Measurements from ENCODE around the gene RBFOX1.

Gene RBFOX1

DNA sequence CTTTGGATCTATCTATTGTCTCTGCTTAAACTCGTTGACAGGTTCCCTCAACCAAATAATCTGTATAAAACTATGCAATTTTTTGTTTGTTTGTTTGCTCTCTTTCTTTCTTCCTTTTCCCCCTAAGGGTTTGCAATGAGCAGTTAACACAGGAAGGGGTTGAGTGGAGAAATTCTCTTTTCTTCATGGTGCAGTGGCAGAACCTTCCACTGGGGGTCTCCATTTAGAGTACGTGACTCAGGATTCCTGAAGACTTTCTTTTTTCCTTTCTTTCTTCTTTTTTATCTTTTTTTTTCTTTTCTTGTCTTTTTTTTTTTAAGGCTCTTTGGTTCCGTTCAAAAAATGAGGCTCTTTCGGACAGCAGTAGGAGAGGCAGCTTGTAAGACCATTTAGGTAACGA, 19.5 kb upstream of the RBFOX1 start:
- Histone ChIP-seq H3K9ac (ENCODE audit: low read depth in 1 of 2, low read length in 2 of 2) (no peak overlapping the region), H3K27me3 (ENCODE audit: control insufficient read depth in 2 of 2, insufficient read depth in 2 of 2, low read length in 2 of 2) (no peaks in the 10 kb centered on the region), H3K36me3 (ENCODE audit: control insufficient read depth in 2 of 2, insufficient read depth in 2 of 2, low read length in 2 of 2) (no peaks in the 10 kb centered on the region), H3K27ac (ENCODE audit: low read depth in 2 of 2, low read length in 2 of 2) (no peak overlapping the region), H3K4me1 (ENCODE audit: control insufficient read depth in 2 of 2, insufficient read depth in 2 of 2, low read length in 2 of 2) (no peaks in the 10 kb centered on the region), H3K4me3 (ENCODE audit: low read length in 2 of 2) (no peak overlapping the region), H3K9me3 (ENCODE audit: control insufficient read depth in 2 of 2, low read length in 2 of 2) (no peaks in the 10 kb centered on the region)

DNA sequence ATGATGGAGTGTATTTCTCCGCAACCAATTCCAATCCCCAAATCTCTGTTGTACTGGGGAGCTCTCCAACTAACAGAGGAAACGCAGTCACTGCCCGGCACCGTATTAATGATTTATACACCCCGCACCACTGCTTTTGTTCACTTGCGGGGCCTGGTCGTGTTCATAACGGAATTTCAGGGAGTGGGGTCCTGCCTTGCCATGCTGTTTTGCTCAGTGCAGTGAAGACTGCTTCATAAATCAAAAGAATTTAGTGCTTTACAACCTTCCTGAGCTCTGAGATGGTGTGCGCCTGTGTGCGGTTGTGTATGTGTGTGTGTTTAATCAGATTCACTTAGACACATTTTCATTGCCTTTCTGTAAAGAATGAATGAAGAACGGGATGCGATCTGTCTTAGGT, 18.5 kb upstream of the RBFOX1 start:
- H3K4me3 ChIP-seq (ENCODE audit: low read length in 2 of 2) = no peak overlapping the region
- H3K27me3 ChIP-seq (ENCODE audit: control insufficient read depth in 2 of 2, insufficient read depth in 2 of 2, low read length in 2 of 2) = no peaks in the 10 kb centered on the region
- H3K4me1 ChIP-seq (ENCODE audit: control insufficient read depth in 2 of 2, insufficient read depth in 2 of 2, low read length in 2 of 2) = no peaks in the 10 kb centered on the region
- no peaks in the 10 kb centered on the region for H3K9me3 ChIP-seq (ENCODE audit: control insufficient read depth in 2 of 2, low read length in 2 of 2)
- H3K36me3 ChIP-seq (ENCODE audit: control insufficient read depth in 2 of 2, insufficient read depth in 2 of 2, low read length in 2 of 2) = no peaks in the 10 kb centered on the region
- no peak overlapping the region for H3K9ac ChIP-seq (ENCODE audit: low read depth in 1 of 2, low read length in 2 of 2)
- no peak overlapping the region for H3K27ac ChIP-seq (ENCODE audit: low read depth in 2 of 2, low read length in 2 of 2)

DNA sequence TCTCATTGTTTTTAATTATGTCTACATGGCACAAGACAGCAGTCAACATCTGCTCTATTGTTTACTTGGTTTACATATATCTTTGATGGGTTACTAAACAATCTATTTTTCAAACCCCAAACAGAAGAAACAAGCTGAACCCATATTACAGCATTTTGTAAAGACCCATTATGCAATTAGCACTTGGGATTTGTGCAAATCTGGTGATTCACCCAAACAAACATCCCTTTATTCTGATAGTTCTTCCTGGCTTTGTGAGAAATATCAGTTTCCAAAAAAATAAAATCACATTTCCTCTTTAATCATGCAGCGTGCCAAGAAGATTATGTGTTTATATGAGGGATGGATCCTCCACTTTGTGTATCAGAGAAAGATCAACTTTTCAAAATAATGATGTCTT, 16.8 kb upstream of the RBFOX1 start:
- Histone ChIP-seq H3K4me3 (ENCODE audit: low read length in 2 of 2) (no peak overlapping the region), H3K36me3 (ENCODE audit: control insufficient read depth in 2 of 2, insufficient read depth in 2 of 2, low read length in 2 of 2) (no peaks in the 10 kb centered on the region), H3K4me1 (ENCODE audit: control insufficient read depth in 2 of 2, insufficient read depth in 2 of 2, low read length in 2 of 2) (no peaks in the 10 kb centered on the region), H3K27ac (ENCODE audit: low read depth in 2 of 2, low read length in 2 of 2) (no peak overlapping the region), H3K9me3 (ENCODE audit: control insufficient read depth in 2 of 2, low read length in 2 of 2) (no peaks in the 10 kb centered on the region), H3K27me3 (ENCODE audit: control insufficient read depth in 2 of 2, insufficient read depth in 2 of 2, low read length in 2 of 2) (no peaks in the 10 kb centered on the region), H3K9ac (ENCODE audit: low read depth in 1 of 2, low read length in 2 of 2) (no peak overlapping the region)

DNA sequence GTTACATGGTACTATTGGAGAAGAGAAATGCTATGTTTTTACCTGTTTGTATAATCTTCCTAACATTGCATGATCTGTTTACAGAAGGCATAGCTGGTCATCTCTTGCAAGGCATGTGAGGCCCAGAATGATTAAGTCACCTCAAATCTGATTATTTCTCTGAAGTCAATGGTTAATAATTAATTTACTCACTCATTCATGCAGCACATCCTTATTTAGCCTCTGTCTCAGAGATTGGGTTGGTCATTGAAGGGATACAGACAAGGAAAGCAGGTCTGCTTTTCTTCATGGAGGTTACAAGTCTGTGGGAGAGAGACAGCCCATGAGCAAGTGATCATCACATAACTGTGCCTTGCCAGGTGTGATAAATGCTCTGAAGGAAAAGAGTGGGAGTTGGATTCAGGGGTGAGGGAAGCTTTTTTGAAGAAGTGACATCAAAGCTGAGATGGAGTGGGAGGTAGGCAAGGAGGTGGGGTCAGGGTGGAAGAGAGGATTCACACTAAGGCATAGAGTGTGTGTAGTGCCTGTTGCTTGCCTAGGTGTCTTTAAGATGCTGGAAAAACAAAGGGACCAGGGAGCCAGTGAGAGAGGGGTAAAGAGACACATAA, 16.3 kb upstream of the RBFOX1 start:
- Histone ChIP-seq H3K27me3 (ENCODE audit: control insufficient read depth in 2 of 2, insufficient read depth in 2 of 2, low read length in 2 of 2) (no peaks in the 10 kb centered on the region), H3K4me3 (ENCODE audit: low read length in 2 of 2) (no peak overlapping the region), H3K36me3 (ENCODE audit: control insufficient read depth in 2 of 2, insufficient read depth in 2 of 2, low read length in 2 of 2) (no peaks in the 10 kb centered on the region), H3K27ac (ENCODE audit: low read depth in 2 of 2, low read length in 2 of 2) (no peak overlapping the region), H3K4me1 (ENCODE audit: control insufficient read depth in 2 of 2, insufficient read depth in 2 of 2, low read length in 2 of 2) (no peaks in the 10 kb centered on the region), H3K9ac (ENCODE audit: low read depth in 1 of 2, low read length in 2 of 2) (no peak overlapping the region), H3K9me3 (ENCODE audit: control insufficient read depth in 2 of 2, low read length in 2 of 2) (no peaks in the 10 kb centered on the region)

DNA sequence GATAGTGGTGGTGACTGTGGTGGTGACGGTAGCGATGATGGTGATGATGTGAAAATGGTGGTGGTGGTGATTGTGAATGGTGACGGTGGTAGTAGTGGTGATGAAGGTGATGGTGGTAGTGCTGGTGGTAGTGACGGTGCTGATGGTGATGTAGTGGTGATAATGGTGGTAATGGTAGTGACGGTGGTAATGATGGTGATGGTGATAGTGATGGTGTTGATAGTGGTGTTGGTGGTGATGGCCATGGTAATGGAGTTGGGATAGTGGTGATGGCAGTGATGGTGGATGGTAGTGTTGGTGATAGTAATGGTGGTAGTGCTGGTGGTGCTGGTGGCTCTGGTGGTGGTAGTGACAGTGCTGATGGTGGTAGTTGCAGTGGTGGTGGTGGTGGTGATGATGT, 14.7 kb upstream of the RBFOX1 start:
- Histone ChIP-seq H3K4me3 (ENCODE audit: low read length in 2 of 2) (no peak overlapping the region), H3K36me3 (ENCODE audit: control insufficient read depth in 2 of 2, insufficient read depth in 2 of 2, low read length in 2 of 2) (no peaks in the 10 kb centered on the region), H3K27me3 (ENCODE audit: control insufficient read depth in 2 of 2, insufficient read depth in 2 of 2, low read length in 2 of 2) (no peaks in the 10 kb centered on the region), H3K9ac (ENCODE audit: low read depth in 1 of 2, low read length in 2 of 2) (no peak overlapping the region), H3K4me1 (ENCODE audit: control insufficient read depth in 2 of 2, insufficient read depth in 2 of 2, low read length in 2 of 2) (no peaks in the 10 kb centered on the region), H3K9me3 (ENCODE audit: control insufficient read depth in 2 of 2, low read length in 2 of 2) (no peaks in the 10 kb centered on the region), H3K27ac (ENCODE audit: low read depth in 2 of 2, low read length in 2 of 2) (no peak overlapping the region)

DNA sequence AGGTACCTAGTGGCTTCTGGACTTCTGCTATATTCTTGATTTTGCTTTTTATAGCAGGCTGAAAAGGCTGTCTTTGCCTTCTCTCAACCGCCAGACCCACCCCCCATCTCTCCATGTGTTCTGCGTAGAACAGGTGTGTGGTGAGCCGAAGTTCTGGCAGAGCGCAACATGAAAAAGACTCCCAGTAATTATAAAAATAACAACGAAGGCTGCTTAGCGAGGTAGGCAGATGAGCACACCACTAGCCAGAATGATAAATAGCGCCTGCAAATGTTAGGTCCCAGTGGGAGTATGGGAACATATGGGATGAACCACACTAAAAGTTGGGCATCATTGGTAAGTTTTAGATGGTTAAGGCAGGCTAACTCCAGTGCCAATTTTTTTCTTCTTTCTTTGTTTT, 14.0 kb upstream of the RBFOX1 start:
- Histone ChIP-seq H3K4me1 (ENCODE audit: control insufficient read depth in 2 of 2, insufficient read depth in 2 of 2, low read length in 2 of 2) (no peaks in the 10 kb centered on the region), H3K27me3 (ENCODE audit: control insufficient read depth in 2 of 2, insufficient read depth in 2 of 2, low read length in 2 of 2) (no peaks in the 10 kb centered on the region), H3K36me3 (ENCODE audit: control insufficient read depth in 2 of 2, insufficient read depth in 2 of 2, low read length in 2 of 2) (no peaks in the 10 kb centered on the region), H3K9ac (ENCODE audit: low read depth in 1 of 2, low read length in 2 of 2) (no peak overlapping the region), H3K9me3 (ENCODE audit: control insufficient read depth in 2 of 2, low read length in 2 of 2) (no peaks in the 10 kb centered on the region), H3K27ac (ENCODE audit: low read depth in 2 of 2, low read length in 2 of 2) (no peak overlapping the region), H3K4me3 (ENCODE audit: low read length in 2 of 2) (no peak overlapping the region)

DNA sequence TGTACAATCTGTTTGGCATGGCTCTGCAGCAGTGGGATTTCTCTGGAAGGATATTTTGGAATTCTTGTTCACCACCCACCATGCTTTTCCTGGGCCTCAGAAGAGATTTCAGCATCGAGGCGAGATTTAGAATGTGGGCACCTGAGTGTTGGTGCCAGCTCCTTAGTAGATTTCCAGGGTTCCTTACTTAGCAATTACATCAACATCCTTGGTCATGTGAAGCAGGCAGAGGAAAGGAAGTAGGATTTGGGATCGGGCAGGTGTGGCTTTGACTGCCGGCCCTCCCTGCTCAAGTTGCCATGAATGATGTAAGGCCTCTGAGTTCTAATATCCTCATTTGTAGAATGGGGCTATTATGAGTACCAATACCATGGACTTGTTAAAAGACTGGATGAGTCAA, 13.1 kb upstream of the RBFOX1 start:
- H3K36me3 ChIP-seq (ENCODE audit: control insufficient read depth in 2 of 2, insufficient read depth in 2 of 2, low read length in 2 of 2) = no peaks in the 10 kb centered on the region
- no peaks in the 10 kb centered on the region for H3K27me3 ChIP-seq (ENCODE audit: control insufficient read depth in 2 of 2, insufficient read depth in 2 of 2, low read length in 2 of 2)
- H3K27ac ChIP-seq (ENCODE audit: low read depth in 2 of 2, low read length in 2 of 2) = no peak overlapping the region
- no peak overlapping the region for H3K4me3 ChIP-seq (ENCODE audit: low read length in 2 of 2)
- H3K4me1 ChIP-seq (ENCODE audit: control insufficient read depth in 2 of 2, insufficient read depth in 2 of 2, low read length in 2 of 2) = no peaks in the 10 kb centered on the region
- H3K9ac ChIP-seq (ENCODE audit: low read depth in 1 of 2, low read length in 2 of 2) = no peak overlapping the region
- no peaks in the 10 kb centered on the region for H3K9me3 ChIP-seq (ENCODE audit: control insufficient read depth in 2 of 2, low read length in 2 of 2)

DNA sequence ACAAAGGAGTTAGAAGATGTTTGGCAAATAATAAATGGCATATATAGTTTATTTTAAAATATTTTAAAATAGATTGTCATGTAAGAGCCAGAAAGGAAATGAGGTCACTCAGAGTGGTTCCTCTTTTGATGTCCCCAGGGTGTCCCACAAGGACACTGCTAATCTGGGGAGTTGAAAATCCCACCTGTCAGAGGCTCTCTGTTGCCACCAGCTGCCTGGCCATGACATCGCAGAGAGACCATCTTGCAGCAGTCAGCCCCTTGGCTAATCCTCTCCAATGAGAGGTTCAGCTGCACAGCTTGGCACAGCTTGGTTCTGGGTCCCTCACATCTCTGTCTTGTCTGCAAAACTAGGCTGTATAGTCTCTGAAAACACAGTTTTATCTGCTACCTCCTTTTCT, 11.0 kb upstream of the RBFOX1 start:
- Histone ChIP-seq H3K27ac (ENCODE audit: low read depth in 2 of 2, low read length in 2 of 2) (no peak overlapping the region), H3K9me3 (ENCODE audit: control insufficient read depth in 2 of 2, low read length in 2 of 2) (no peaks in the 10 kb centered on the region), H3K27me3 (ENCODE audit: control insufficient read depth in 2 of 2, insufficient read depth in 2 of 2, low read length in 2 of 2) (no peaks in the 10 kb centered on the region), H3K9ac (ENCODE audit: low read depth in 1 of 2, low read length in 2 of 2) (no peak overlapping the region), H3K4me3 (ENCODE audit: low read length in 2 of 2) (no peak overlapping the region), H3K4me1 (ENCODE audit: control insufficient read depth in 2 of 2, insufficient read depth in 2 of 2, low read length in 2 of 2) (no peaks in the 10 kb centered on the region), H3K36me3 (ENCODE audit: control insufficient read depth in 2 of 2, insufficient read depth in 2 of 2, low read length in 2 of 2) (no peaks in the 10 kb centered on the region)

DNA sequence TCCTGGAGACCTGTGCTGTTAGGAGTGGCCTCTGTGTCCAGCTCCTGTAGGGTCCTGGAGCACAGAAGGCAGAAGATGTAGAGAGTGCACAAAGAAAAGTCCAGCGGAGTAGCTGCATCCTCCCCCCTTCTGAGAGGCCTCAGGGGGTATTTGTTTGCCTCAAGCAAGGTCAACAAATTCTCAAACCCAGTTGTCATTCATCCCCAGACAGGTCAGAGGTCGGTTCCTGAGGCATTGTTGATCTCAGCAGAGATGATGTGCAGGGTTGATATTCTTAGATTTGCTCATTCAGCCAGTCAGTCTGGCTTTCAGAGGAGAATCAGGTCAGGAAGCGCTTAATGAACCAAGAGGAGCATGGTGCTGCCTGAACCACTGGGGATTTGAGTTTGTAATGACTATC, 8.3 kb upstream of the RBFOX1 start:
- no peak overlapping the region for H3K9ac ChIP-seq (ENCODE audit: low read depth in 1 of 2, low read length in 2 of 2)
- H3K36me3 ChIP-seq (ENCODE audit: control insufficient read depth in 2 of 2, insufficient read depth in 2 of 2, low read length in 2 of 2) = no peaks in the 10 kb centered on the region
- H3K27me3 ChIP-seq (ENCODE audit: control insufficient read depth in 2 of 2, insufficient read depth in 2 of 2, low read length in 2 of 2) = no peaks in the 10 kb centered on the region
- no peak overlapping the region for H3K27ac ChIP-seq (ENCODE audit: low read depth in 2 of 2, low read length in 2 of 2)
- no peaks in the 10 kb centered on the region for H3K4me1 ChIP-seq (ENCODE audit: control insufficient read depth in 2 of 2, insufficient read depth in 2 of 2, low read length in 2 of 2)
- H3K4me3 ChIP-seq (ENCODE audit: low read length in 2 of 2) = no peak overlapping the region
- H3K9me3 ChIP-seq (ENCODE audit: control insufficient read depth in 2 of 2, low read length in 2 of 2) = no peaks in the 10 kb centered on the region

DNA sequence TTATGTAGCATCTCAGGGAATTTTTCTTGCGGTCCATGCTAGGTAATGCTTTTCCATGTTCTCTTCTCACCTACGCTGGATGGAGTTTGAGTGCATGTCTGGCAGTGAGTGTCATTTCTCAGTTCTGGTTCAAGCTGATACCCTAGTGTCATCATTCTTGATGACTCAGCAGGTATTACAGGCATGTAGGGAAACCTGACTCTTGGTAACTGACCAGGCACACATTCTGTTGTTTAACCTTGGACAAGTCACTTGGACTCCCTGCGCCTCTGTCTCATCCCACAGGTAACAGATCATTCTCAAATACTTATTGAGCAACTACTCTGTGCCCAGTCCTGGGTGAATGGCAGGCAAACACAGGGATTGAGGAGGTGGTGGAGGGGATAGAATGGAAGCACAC, 6.8 kb upstream of the RBFOX1 start:
- H3K27me3 ChIP-seq (ENCODE audit: control insufficient read depth in 2 of 2, insufficient read depth in 2 of 2, low read length in 2 of 2) = no peaks in the 10 kb centered on the region
- no peak overlapping the region for H3K9ac ChIP-seq (ENCODE audit: low read depth in 1 of 2, low read length in 2 of 2)
- no peaks in the 10 kb centered on the region for H3K4me1 ChIP-seq (ENCODE audit: control insufficient read depth in 2 of 2, insufficient read depth in 2 of 2, low read length in 2 of 2)
- H3K27ac ChIP-seq (ENCODE audit: low read depth in 2 of 2, low read length in 2 of 2) = no peak overlapping the region
- H3K9me3 ChIP-seq (ENCODE audit: control insufficient read depth in 2 of 2, low read length in 2 of 2) = no peaks in the 10 kb centered on the region
- no peak overlapping the region for H3K4me3 ChIP-seq (ENCODE audit: low read length in 2 of 2)
- H3K36me3 ChIP-seq (ENCODE audit: control insufficient read depth in 2 of 2, insufficient read depth in 2 of 2, low read length in 2 of 2) = no peaks in the 10 kb centered on the region

DNA sequence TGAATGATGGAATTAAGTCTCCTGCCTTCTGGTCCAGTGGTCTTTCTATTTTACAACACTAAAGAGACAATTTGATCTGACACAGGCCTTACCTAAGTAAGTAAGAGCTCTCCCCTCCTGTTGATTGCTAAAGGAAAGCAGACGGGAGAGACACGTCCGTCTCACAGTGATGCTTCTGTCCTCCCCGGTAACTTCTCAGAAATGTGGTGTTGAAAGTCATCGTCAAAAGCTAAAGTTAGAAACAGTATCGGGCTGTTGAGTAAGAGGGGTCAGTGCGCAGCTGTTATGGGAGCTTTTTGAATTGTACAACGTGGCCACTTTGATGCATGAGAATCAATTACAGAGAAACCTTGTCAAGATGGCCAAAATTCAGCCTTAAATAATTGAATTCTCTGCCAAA, 1.9 kb upstream of the RBFOX1 start:
- Histone ChIP-seq H3K9me3 (ENCODE audit: control insufficient read depth in 2 of 2, low read length in 2 of 2) (no peaks in the 10 kb centered on the region), H3K27me3 (ENCODE audit: control insufficient read depth in 2 of 2, insufficient read depth in 2 of 2, low read length in 2 of 2) (no peaks in the 10 kb centered on the region), H3K4me3 (ENCODE audit: low read length in 2 of 2) (no peak overlapping the region), H3K27ac (ENCODE audit: low read depth in 2 of 2, low read length in 2 of 2) (no peak overlapping the region), H3K4me1 (ENCODE audit: control insufficient read depth in 2 of 2, insufficient read depth in 2 of 2, low read length in 2 of 2) (no peaks in the 10 kb centered on the region), H3K36me3 (ENCODE audit: control insufficient read depth in 2 of 2, insufficient read depth in 2 of 2, low read length in 2 of 2) (no peaks in the 10 kb centered on the region), H3K9ac (ENCODE audit: low read depth in 1 of 2, low read length in 2 of 2) (no peak overlapping the region)

Measured in mucosa of rectum (tissue), 2 donors.